A549 (cell line): Measurements from ENCODE around the gene CCNE1. TPM values are rescaled to one million over a fixed set of nuclear protein-coding genes. Genes with fewer than 3 reads are reported as not detected.

Experiments
- ATAC-seq, 2 experiments: fragments of 200-7000 bp in 1 of 2; fragments of >200 bp in 1 of 2; cut with Nextera tagmentation in 1 of 2; cut with Tn5 transposase in 1 of 2; 3 replicates each; pipeline versions ENCODE4 v1.8.0 to v1.9.1; 2018 to 2020; ENCODE audit warnings: mild to moderate bottlenecking in 1 of 2, moderate library complexity in 1 of 2
- CTCF ChIA-PET: fragments of 300-600 bp; sonication (Branson Sonifier 250); formaldehyde crosslinking; extraction: SDS; loops from one replicate; lab custom pipeline; 2021; ENCODE audit warnings: antibody characterized with exemption, inconsistent platforms; lab: Yijun Ruan, JAX
- POLR2A ChIA-PET: fragments of 350-600 bp; formaldehyde crosslinking; extraction: SDS; loops from one replicate; lab custom pipeline; 2021; ENCODE audit warnings: antibody characterized with exemption, inconsistent platforms; lab: Yijun Ruan, JAX
- DNase-seq, 2 experiments: peaks; one replicate each; pipeline versions ENCODE4 v3.0.0 to v3.0.0-alpha.2; 2011 to 2016; ENCODE audit warnings: low read depth in 1 of 2, low spot score in 1 of 2
- FAIRE-seq: peaks from 2 replicates; lab custom pipeline; 2011; peaks lifted over from hg19 to GRCh38; lab: Jason Lieb, UNC
- H3K27ac ChIP-seq, 2 experiments: fragments of >200 bp; sonication (Bioruptor Twin); formaldehyde crosslinking; 3 replicates each; pipeline ENCODE4 v1.5.1; 2016 to 2017
- H3K4me1 ChIP-seq: fragments of >200 bp; sonication (Bioruptor Twin); formaldehyde crosslinking; 3 replicates; pipeline ENCODE4 v1.6.1; 2016
- H3K4me2 ChIP-seq: fragments of >200 bp; sonication (Bioruptor Twin); formaldehyde crosslinking; 3 replicates; pipeline ENCODE4 v1.6.1; 2016
- H3K4me3 ChIP-seq: fragments of >200 bp; sonication (Bioruptor Twin); formaldehyde crosslinking; 3 replicates; pipeline ENCODE4 v1.5.1; 2016
- H3K9me3 ChIP-seq: fragments of >200 bp; sonication (Bioruptor Twin); formaldehyde crosslinking; 3 replicates; pipeline ENCODE4 v1.6.1; 2016
- CBX2 ChIP-seq: fragments of 200-600 bp; sonication (generic); IDR thresholded peaks from 2 replicates; pipeline ENCODE4 v1.6.1; 2016; ENCODE audit warnings: low read depth, mild to moderate bottlenecking, borderline replicate concordance
- CHD2 ChIP-seq: fragments of 150-350 bp; IDR thresholded peaks from 2 replicates; pipeline ENCODE4 v1.6.1; 2014; ENCODE audit warnings: low read length; ENCODE audit not compliant: partially characterized antibody
- CTCF ChIP-seq: fragments of >200 bp; sonication (Bioruptor Twin); formaldehyde crosslinking; IDR thresholded peaks from 3 replicates; pipeline ENCODE4 v1.5.1; 2016
- EHF ChIP-seq: fragments of 250-450 bp; sonication (Bioruptor Pico); IDR thresholded peaks from 2 replicates; pipeline ENCODE4 v1.5.0; 2020; ENCODE audit warnings: mild to moderate bottlenecking
- ESRRA ChIP-seq: fragments of 150-350 bp; IDR thresholded peaks from 2 replicates; pipeline ENCODE4 v1.6.1; 2014; ENCODE audit warnings: mild to moderate bottlenecking, low read length, borderline replicate concordance
- FOXS1 ChIP-seq: fragments of 250-450 bp; sonication (Bioruptor Pico); IDR thresholded peaks from 2 replicates; pipeline ENCODE4 v1.5.0; 2020; ENCODE audit warnings: mild to moderate bottlenecking, moderate library complexity
- GATA3 ChIP-seq: IDR thresholded peaks from 2 replicates; pipeline ENCODE4 v1.6.1; 2012; ENCODE audit warnings: borderline replicate concordance
- HDAC2 ChIP-seq: fragments of 200-600 bp; sonication (generic); IDR thresholded peaks from 2 replicates; pipeline ENCODE4 v1.6.1; 2016
- HOXB5 ChIP-seq: fragments of 250-450 bp; sonication (Bioruptor Pico); IDR thresholded peaks from 2 replicates; pipeline ENCODE4 v1.5.0; 2020; ENCODE audit warnings: mild to moderate bottlenecking, moderate library complexity
- JUN ChIP-seq, 2 experiments: fragments of >200 bp; sonication (Bioruptor Twin); formaldehyde crosslinking; IDR thresholded peaks; 2 replicates in 1 of 2; 3 replicates in 1 of 2; pipeline ENCODE4 v1.6.1; 2016 to 2017
- KDM1A ChIP-seq: fragments of 200-600 bp; sonication (generic); IDR thresholded peaks from 2 replicates; pipeline ENCODE4 v1.6.1; 2016; ENCODE audit warnings: low read depth, mild to moderate bottlenecking
- KDM5A ChIP-seq: fragments of 200-600 bp; sonication (generic); IDR thresholded peaks from 2 replicates; pipeline ENCODE4 v1.6.1; 2016; ENCODE audit warnings: antibody characterized with exemption, mild to moderate bottlenecking
- MAX ChIP-seq: IDR thresholded peaks from 2 replicates; pipeline ENCODE4 v1.6.1; 2012
- MAZ ChIP-seq: fragments of 150-350 bp; IDR thresholded peaks from 2 replicates; pipeline ENCODE4 v1.6.1; 2014; ENCODE audit warnings: antibody characterized with exemption, low read depth, low read length, borderline replicate concordance
- NR3C1 ChIP-seq: fragments of >200 bp; sonication (Bioruptor Twin); formaldehyde crosslinking; IDR thresholded peaks from 3 replicates; pipeline ENCODE4 v1.6.1; 2017
- PHF8 ChIP-seq: fragments of 200-600 bp; sonication (generic); IDR thresholded peaks from 2 replicates; pipeline ENCODE4 v1.6.1; 2016; ENCODE audit warnings: low read depth, mild to moderate bottlenecking, antibody characterized with exemption, moderate library complexity, borderline replicate concordance
- POLR2A ChIP-seq: IDR thresholded peaks from 2 replicates; pipeline ENCODE4 v1.6.1; 2012; ENCODE audit warnings: mild to moderate bottlenecking, low read length
- RFX5 ChIP-seq: fragments of 450-650 bp; IDR thresholded peaks from 2 replicates; pipeline ENCODE4 v1.7.1; 2014; ENCODE audit warnings: antibody characterized with exemption, mild to moderate bottlenecking, moderate library complexity
- SMC3 ChIP-seq: fragments of >200 bp; sonication (Bioruptor Twin); formaldehyde crosslinking; IDR thresholded peaks from 3 replicates; pipeline ENCODE4 v1.6.1; 2018; ENCODE audit warnings: inconsistent platforms
- TFCP2L1 ChIP-seq: fragments of 250-450 bp; sonication (Bioruptor Pico); IDR thresholded peaks from 2 replicates; pipeline ENCODE4 v1.5.0; 2021; ENCODE audit warnings: mild to moderate bottlenecking
- ZNF302 ChIP-seq: fragments of 250-450 bp; sonication (Bioruptor Pico); IDR thresholded peaks from 2 replicates; pipeline ENCODE4 v1.9.0; 2021; ENCODE audit warnings: inconsistent platforms, mild to moderate bottlenecking, moderate library complexity
- ZSCAN20 ChIP-seq: fragments of 250-450 bp; sonication (Bioruptor Pico); IDR thresholded peaks from 2 replicates; pipeline ENCODE4 v1.8.0; 2022; ENCODE audit warnings: mild to moderate bottlenecking, moderate library complexity
- WGBS: methylation state at CpG from one replicate; pipeline ENCODE4 v1.1.6; 2017; ENCODE audit errors: missing lambda C conversion rate; 5-methylcytosine and 5-hydroxymethylcytosine counted together
- polyA minus RNA-seq: library from RNA; depleted of rRNA, polyadenylated mRNA; stranded (reverse); fragments of >200 nt; gene quantifications from 2 replicates; pipeline ENCODE4 v1.2.3, GENCODE V29; 2011; rRNA and poly(A)+ RNA removed
- polyA plus RNA-seq, 4 experiments: library from polyadenylated mRNA; depleted of rRNA in 3 of 4; stranded (reverse); fragments of >200 nt; fragmentation: RNase III in 1 of 4; extraction: RNeasy Plus Mini Kit Qiagen cat#74134 plus additional on column Dnase treatment in 1 of 4; gene quantifications; 2 replicates in 3 of 4; 3 replicates in 1 of 4; pipeline ENCODE4 v1.2.3, GENCODE V29; 2011 to 2017
- TF ChIP-seq, protein P1 (sequence below): IDR thresholded peaks from 2 replicates; pipeline ENCODE4 v1.6.1; 2012; ENCODE audit warnings: low read depth, borderline replicate concordance

CCNE1 gene
- polyA plus RNA-seq (2011; rRNA removed) (15.4 and 18.3 TPM in 2 replicates), polyA plus RNA-seq (2017; fragmentation: RNase III; extraction: RNeasy Plus Mini Kit Qiagen cat#74134 plus additional on column Dnase treatment) (25.0 to 26.9 TPM (median 25.2 TPM) in 3 replicates), polyA minus RNA-seq (14.1 and 15.5 TPM in 2 replicates)
- 20.9 and 21.4 TPM in 2 replicates for polyA plus RNA-seq (2012; cell fraction: cytosol; rRNA removed)
- 21.9 and 34.2 TPM in 2 replicates for polyA plus RNA-seq (2012; cell fraction: nucleus; rRNA removed)

GRCh38 chr19:29811125-29812079 lies at the start of gene CCNE1:
TSS of gene CCNE1 (plus strand) at chr19:29811991. CDS start at chr19:29812556, 565 bp downstream.
- FAIRE-seq (no peak), ATAC-seq (peak; percentile 86 to 94), DNase-seq (peak; percentile 90 to 93)
- no peak for TF ChIP-seq NR3C1
- TF ChIP-seq PHF8 = peak; percentile 70
- no peak for TF ChIP-seq CBX2
- TF ChIP-seq GATA3 = peak; percentile 9; the same call in 1 of the 2 replicates
- TF ChIP-seq HOXB5 (CRISPR knock-in tag) = peak; percentile 62
- peak; percentile 61 for TF ChIP-seq POLR2A
- peak; percentile 20 for TF ChIP-seq CHD2
- TF ChIP-seq FOXS1 (CRISPR knock-in tag) = peak; percentile 85; the same call in 1 of the 2 replicates
- peak in 1 of 2 experiments; percentile 54; a peak in 3 of 5 replicates for TF ChIP-seq JUN (IDR thresholded peaks at IDR 0.05)
- TF ChIP-seq ESRRA = peak; percentile 92
- TF ChIP-seq, protein P1, sequence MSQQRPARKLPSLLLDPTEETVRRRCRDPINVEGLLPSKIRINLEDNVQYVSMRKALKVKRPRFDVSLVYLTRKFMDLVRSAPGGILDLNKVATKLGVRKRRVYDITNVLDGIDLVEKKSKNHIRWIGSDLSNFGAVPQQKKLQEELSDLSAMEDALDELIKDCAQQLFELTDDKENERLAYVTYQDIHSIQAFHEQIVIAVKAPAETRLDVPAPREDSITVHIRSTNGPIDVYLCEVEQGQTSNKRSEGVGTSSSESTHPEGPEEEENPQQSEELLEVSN = peak; percentile 85
- TF ChIP-seq MAZ = no peak
- TF ChIP-seq MAX = peak; percentile 94
- TF ChIP-seq TFCP2L1 (CRISPR knock-in tag) = peak; percentile 63; the same call in 1 of the 2 replicates
- Histone ChIP-seq H3K4me2 (peak within 1 kb of the TSS; percentile 90), H3K9me3 (no peaks in the 10 kb centered on the region), H3K4me1 (peaks cover 13% of the 10 kb centered on the region), H3K4me3 (peak within 1 kb of the TSS; percentile 96), H3K27ac (peak within 1 kb of the TSS; percentile 88 to 90)
- CTCF ChIA-PET = interaction anchor here (1.0 kb wide), 1 partner anchor 47 kb away, joined by 5 read pairs; no protein-coding TSS in a partner anchor
- POLR2A ChIA-PET = interaction anchor here (1.1 kb wide), 1 partner anchor 33 kb away, joined by 5 read pairs; no protein-coding TSS in a partner anchor
- WGBS = 4% methylated on average over 38 of the region's 125 CpGs

DNA sequence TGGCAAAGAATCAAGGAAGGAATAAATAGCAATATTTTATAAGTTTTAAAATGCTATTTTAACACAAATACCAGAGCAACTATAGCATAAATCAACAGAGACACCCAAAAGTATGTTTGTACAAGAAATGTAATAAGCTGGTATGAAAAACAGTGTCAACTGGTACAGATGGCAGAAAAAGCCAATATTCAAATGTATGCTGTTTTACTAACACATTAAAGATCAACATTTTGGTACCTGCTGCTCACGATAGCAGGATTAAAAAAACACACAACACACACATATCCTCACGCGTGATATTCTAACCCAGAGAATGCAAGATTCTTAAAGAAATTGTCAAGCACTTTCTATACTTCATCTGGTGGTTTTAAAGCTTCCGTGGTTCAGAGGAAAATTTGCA lies 48.6 kb upstream of the CCNE1 start:
- Histone ChIP-seq H3K4me1 (no peaks in the 10 kb centered on the region), H3K4me2 (no peak overlapping the region), H3K4me3 (no peak overlapping the region), H3K9me3 (no peaks in the 10 kb centered on the region)
- FAIRE-seq (peak; percentile 61), DNase-seq (no peak)
- WGBS = 75% methylated on average over 4 of the region's 4 CpGs
- CTCF ChIA-PET = interaction anchor here (0.7 to 16.1 kb wide), 10 partner anchors 8 to 120 kb away, joined by 3 to 301 read pairs (median 8); no protein-coding TSS in a partner anchor
- POLR2A ChIA-PET = no interaction called here
- no peak for TF ChIP-seq JUN (IDR thresholded peaks at IDR 0.05)
- TF ChIP-seq KDM5A = no peak
- TF ChIP-seq EHF = no peak
- TF ChIP-seq ZNF302 (CRISPR knock-in tag) = no peak
- no peak for TF ChIP-seq SMC3
- TF ChIP-seq CTCF = no peak
- TF ChIP-seq RFX5 = no peak
- TF ChIP-seq GATA3 = no peak
- TF ChIP-seq ZSCAN20 (CRISPR knock-in tag) = no peak
- TF ChIP-seq FOXS1 (CRISPR knock-in tag) = no peak
- no peak for TF ChIP-seq KDM1A
- no peak for TF ChIP-seq HDAC2
- TF ChIP-seq, all 56 proteins: peak for 0
- ATAC-seq = no peak
- H3K27ac ChIP-seq = no peak overlapping the region
